ENCODE measurements around the gene ADAM17.
"Not testable (repeated sequence)": the region's sequence is repeated elsewhere in the genome, so short reads cannot be mapped to it uniquely, and the experiment has no call there.

DNA sequence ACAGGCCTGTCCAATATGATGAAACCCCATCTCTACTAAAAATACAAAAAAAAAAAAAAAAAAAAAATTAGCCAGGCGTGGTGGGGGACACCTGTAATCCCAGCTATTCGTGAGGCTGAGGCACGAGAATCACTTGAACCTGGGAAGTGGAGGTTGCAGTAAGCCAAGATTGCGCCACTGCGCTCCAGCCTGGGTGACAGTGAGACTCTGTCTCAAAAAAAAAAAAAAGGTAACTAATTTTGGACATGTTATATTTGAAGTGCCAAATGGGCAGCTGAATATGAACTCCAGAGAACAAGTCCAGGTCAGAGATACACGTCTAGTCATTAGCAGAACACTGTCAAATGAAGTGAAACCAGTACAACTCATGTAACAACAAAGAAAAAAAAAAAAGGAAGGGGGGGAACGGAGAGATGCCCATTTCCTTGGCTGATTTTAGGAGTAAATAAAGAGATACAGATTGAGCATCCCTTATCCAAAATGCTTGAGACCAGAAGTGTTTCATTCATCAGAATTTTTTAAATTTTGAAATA lies 4.7 kb downstream of the ADAM17 start:
- TF ChIP-seq POLR2A (IDR thresholded peaks at IDR 0.05), result not testable (repeated sequence)
- TF ChIP-seq, protein P1, sequence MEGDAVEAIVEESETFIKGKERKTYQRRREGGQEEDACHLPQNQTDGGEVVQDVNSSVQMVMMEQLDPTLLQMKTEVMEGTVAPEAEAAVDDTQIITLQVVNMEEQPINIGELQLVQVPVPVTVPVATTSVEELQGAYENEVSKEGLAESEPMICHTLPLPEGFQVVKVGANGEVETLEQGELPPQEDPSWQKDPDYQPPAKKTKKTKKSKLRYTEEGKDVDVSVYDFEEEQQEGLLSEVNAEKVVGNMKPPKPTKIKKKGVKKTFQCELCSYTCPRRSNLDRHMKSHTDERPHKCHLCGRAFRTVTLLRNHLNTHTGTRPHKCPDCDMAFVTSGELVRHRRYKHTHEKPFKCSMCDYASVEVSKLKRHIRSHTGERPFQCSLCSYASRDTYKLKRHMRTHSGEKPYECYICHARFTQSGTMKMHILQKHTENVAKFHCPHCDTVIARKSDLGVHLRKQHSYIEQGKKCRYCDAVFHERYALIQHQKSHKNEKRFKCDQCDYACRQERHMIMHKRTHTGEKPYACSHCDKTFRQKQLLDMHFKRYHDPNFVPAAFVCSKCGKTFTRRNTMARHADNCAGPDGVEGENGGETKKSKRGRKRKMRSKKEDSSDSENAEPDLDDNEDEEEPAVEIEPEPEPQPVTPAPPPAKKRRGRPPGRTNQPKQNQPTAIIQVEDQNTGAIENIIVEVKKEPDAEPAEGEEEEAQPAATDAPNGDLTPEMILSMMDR (IDR thresholded peaks at IDR 0.05), result not testable (repeated sequence)
